ENCODE measurements around the gene DOK7. TPM values are rescaled to one million over a fixed set of nuclear protein-coding genes. Genes with fewer than 3 reads are reported as not detected.

Gene DOK7
- total and polyA plus RNA-seq, 2 donors (not counting 3 experiments of a cell fraction or from before 2014, with no cell fraction given): not detected

DNA sequence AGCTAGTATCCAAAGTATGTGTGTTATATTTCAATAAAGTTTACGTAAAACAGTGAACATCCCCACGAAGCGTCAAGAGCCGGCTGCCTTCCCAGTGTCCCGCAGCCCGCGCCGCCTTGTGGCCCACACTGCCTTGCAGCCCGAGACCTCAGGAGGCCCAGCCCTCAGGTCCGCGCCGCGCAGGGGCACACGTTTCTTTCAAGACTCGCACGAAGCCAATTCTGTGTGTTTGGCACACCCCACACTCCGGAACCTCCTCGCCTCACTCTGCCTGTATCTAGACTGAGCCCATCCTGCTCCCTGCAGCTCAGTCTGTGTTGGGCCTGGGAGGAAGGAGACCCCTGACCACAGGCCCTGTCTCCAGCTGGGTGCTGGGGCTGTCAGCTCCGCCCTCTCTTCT lies 63.4 kb downstream of the DOK7 start:
- peaks cover 2% of the 10 kb centered on the region for H4K20me1 ChIP-seq (replicated peaks; ENCODE audit: control insufficient read depth, extremely low read depth, insufficient read depth, low read length)

More for the DNA sequence above, 63.4 kb downstream of the DOK7 start:
- intact Hi-C loops (cut with micrococcal nuclease) (no loop called here), dilution Hi-C loops (cut with MboI; ENCODE audit: extremely low pct_ligation_motif_present, low sequenced_read_pairs) (no loop called here)
- peaks cover 5% of the 10 kb centered on the region for H3K4me1 ChIP-seq (ENCODE audit: control insufficient read depth, extremely low read depth, insufficient read depth, low read length)
- H3K9ac ChIP-seq (replicated peaks; ENCODE audit: extremely low read depth, insufficient read depth, low read length): no peak overlapping the region
- peaks cover 42% of the 10 kb centered on the region for H3K79me2 ChIP-seq (ENCODE audit: control insufficient read depth, insufficient read depth, low read length)
- no peaks in the 10 kb centered on the region for H3K27me3 ChIP-seq (ENCODE audit: control insufficient read depth in 2 of 2, insufficient read depth in 2 of 2, low read length in 2 of 2)
- ChIA-PET POLR2A (no interaction called here), CTCF (interaction anchor here (1.1 kb wide), 1 partner anchor 354 kb away, joined by 3 read pairs; no protein-coding TSS in a partner anchor)
- DNase-seq (ENCODE audit: low read depth, low spot score): no peak
- BruUV-seq (replicated peaks): no TSS peak
- no peak overlapping the region for H2AFZ ChIP-seq (ENCODE audit: low read depth, low read length)
- no peak for FAIRE-seq
- H3K9me3 ChIP-seq (replicated peaks; ENCODE audit: control insufficient read depth, insufficient read depth, low read length): no peaks in the 10 kb centered on the region
- H3K4me3 ChIP-seq (replicated peaks in 1 of 3; ENCODE audit: insufficient read depth in 1 of 3, low read depth in 1 of 3, low read length in 3 of 3): no peak overlapping the region
- H3K9me1 ChIP-seq (replicated peaks; ENCODE audit: control insufficient read depth, extremely low read depth, insufficient read depth, low read length): no peaks in the 10 kb centered on the region
- H3K4me2 ChIP-seq (ENCODE audit: insufficient read depth, low read length): no peak overlapping the region
- no peak overlapping the region for H3K27ac ChIP-seq (ENCODE audit: insufficient read depth, low read depth, low read length)
- TF ChIP-seq MYC (IDR thresholded peaks at IDR 0.05; ENCODE audit: low read depth, low read length): no peak
- TF ChIP-seq POLR2A (IDR thresholded peaks at IDR 0.05; ENCODE audit: low read depth, low read length): no peak
- TF ChIP-seq, protein P1, sequence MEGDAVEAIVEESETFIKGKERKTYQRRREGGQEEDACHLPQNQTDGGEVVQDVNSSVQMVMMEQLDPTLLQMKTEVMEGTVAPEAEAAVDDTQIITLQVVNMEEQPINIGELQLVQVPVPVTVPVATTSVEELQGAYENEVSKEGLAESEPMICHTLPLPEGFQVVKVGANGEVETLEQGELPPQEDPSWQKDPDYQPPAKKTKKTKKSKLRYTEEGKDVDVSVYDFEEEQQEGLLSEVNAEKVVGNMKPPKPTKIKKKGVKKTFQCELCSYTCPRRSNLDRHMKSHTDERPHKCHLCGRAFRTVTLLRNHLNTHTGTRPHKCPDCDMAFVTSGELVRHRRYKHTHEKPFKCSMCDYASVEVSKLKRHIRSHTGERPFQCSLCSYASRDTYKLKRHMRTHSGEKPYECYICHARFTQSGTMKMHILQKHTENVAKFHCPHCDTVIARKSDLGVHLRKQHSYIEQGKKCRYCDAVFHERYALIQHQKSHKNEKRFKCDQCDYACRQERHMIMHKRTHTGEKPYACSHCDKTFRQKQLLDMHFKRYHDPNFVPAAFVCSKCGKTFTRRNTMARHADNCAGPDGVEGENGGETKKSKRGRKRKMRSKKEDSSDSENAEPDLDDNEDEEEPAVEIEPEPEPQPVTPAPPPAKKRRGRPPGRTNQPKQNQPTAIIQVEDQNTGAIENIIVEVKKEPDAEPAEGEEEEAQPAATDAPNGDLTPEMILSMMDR (IDR thresholded peaks at IDR 0.05; ENCODE audit: extremely low read depth in 1 of 2, insufficient read depth in 1 of 2, low read depth in 1 of 2, low read length in 2 of 2): no peak
- no peak for TF ChIP-seq POLR2AphosphoS5 (IDR thresholded peaks at IDR 0.05; ENCODE audit: insufficient read depth, low read depth, low read length)
- no peak for TF ChIP-seq MAX (IDR thresholded peaks at IDR 0.05; ENCODE audit: insufficient read depth, insufficient read length)
- TF ChIP-seq JUN (IDR thresholded peaks at IDR 0.05; ENCODE audit: borderline replicate concordance, insufficient read depth, insufficient read length, low read depth): no peak
- TF ChIP-seq EZH2 (IDR thresholded peaks at IDR 0.05; ENCODE audit: borderline replicate concordance, low read depth, low read length, severe bottlenecking): no peak
- no peak for TF ChIP-seq FOS (IDR thresholded peaks at IDR 0.05; ENCODE audit: borderline replicate concordance, insufficient read depth, low read length)
- no peak for TF ChIP-seq GATA2 (IDR thresholded peaks at IDR 0.05; ENCODE audit: insufficient read depth, insufficient read length, low read depth, low read length)
- H3K36me3 ChIP-seq (ENCODE audit: control insufficient read depth in 2 of 2, extremely low read depth in 1 of 2, insufficient read depth in 2 of 2, low read length in 2 of 2): peaks cover 4 to 33% of the 10 kb centered on the region in 2 experiments

Data from endothelial cell of umbilical vein (primary cell).